Measurements from ENCODE around the gene WBP1L.
"Not testable (repeated sequence)": the region's sequence is repeated elsewhere in the genome, so short reads cannot be mapped to it uniquely, and the experiment has no call there.

The WBP1L gene

GRCh38 chr10:102814453-102814871 lies 70.7 kb downstream of the WBP1L start:
- no peak for DNase-seq

GRCh38 chr10:102814873-102815661 lies 71.3 kb downstream of the WBP1L start:
- DNase-seq = no peak

GRCh38 chr10:102815790-102816549 lies 72.2 kb downstream of the WBP1L start:
- DNase-seq = no peak

- no peak for DNase-seq
These were observed 73.4 kb downstream of the WBP1L start for GRCh38 chr10:102817175-102817574.

- DNase-seq = no peak
These were observed 75.3 kb downstream of the WBP1L start for GRCh38 chr10:102819054-102819453.

GRCh38 chr10:102820008-102820407 lies 76.3 kb downstream of the WBP1L start:
- DNase-seq = not testable (repeated sequence)

GRCh38 chr10:102822222-102822621 lies 78.5 kb downstream of the WBP1L start:
- no peak for DNase-seq

- DNase-seq = no peak
These were observed 80.9 kb downstream of the WBP1L start for GRCh38 chr10:102824664-102825063.

GRCh38 chr10:102826148-102826796 lies 82.5 kb downstream of the WBP1L start:
- no peak for DNase-seq

- DNase-seq = no peak
These were observed 83.8 kb downstream of the WBP1L start for GRCh38 chr10:102827597-102827975.

GRCh38 chr10:102831322-102832071 lies 87.7 kb downstream of the WBP1L start:
- no peak for DNase-seq

- DNase-seq = no peak
These were observed 88.5 kb downstream of the WBP1L start for GRCh38 chr10:102832248-102832647.

GRCh38 chr10:102832987-102833386 lies 89.2 kb downstream of the WBP1L start:
- no peak for DNase-seq

GRCh38 chr10:102834143-102834542 lies 90.4 kb downstream of the WBP1L start:
- no peak for DNase-seq

GRCh38 chr10:102835007-102835482 lies 91.3 kb downstream of the WBP1L start:
- DNase-seq = peak; percentile 75 to 82

- no peak for DNase-seq
These were observed 93.5 kb downstream of the WBP1L start, which contains the start of gene CYP17A1 for GRCh38 chr10:102837230-102837721. Gene CYP17A1 (minus strand): TSS chr10:102837413. CDS start chr10:102837361, 52 bp downstream.

GRCh38 chr10:102838276-102838927 lies 94.7 kb downstream of the WBP1L start:
- DNase-seq = not testable (repeated sequence)

- no peak for DNase-seq
These were observed 98.1 kb downstream of the WBP1L start for GRCh38 chr10:102841827-102842345.

- not testable (repeated sequence) for DNase-seq
These were observed 99.4 kb downstream of the WBP1L start for GRCh38 chr10:102843139-102843538.

- not testable (repeated sequence) for DNase-seq
These were observed 100.5 kb downstream of the WBP1L start for GRCh38 chr10:102844190-102844776.

GRCh38 chr10:102845352-102845902 lies 101.7 kb downstream of the WBP1L start:
- no peak for DNase-seq
